ENCODE data around the gene NFAT5. TPM values are rescaled to one million over a fixed set of nuclear protein-coding genes. Genes with fewer than 3 reads are reported as not detected.

Gene NFAT5
- total RNA-seq, 8 experiments from 2014 or later, result 8.1 to 68.6 (median 19.1) TPM

GRCh38 chr16:69732101-69732500 is 166.3 kb downstream of the NFAT5 start:
- no peak overlapping the region for H3K27ac ChIP-seq
- 67 to 100% (median 93%) methylated on average over 1 to 5 of the region's 6 CpGs; no CpG with 5 or more reads in 1 of the 10 experiments for WGBS, 10 experiments
- H3K4me1 ChIP-seq (replicated peaks in 1 of 2), result peaks cover 0 to 5% of the 10 kb centered on the region in 2 donors
- in situ Hi-C loops (cut with MboI; ENCODE audit: low pct_unique_long_range_greater_than_20kb in 2 of 9, low sequenced_read_pairs in 9 of 9, unreplicated experiment in 9 of 9), result loop anchor here in 1 of 9 experiments (25.0 kb wide), 1 partner anchor 320 kb away; the partner anchor contains the start of gene CYB5B
- ATAC-seq (replicated peaks in 6 of 8), result no peak
- H3K4me3 ChIP-seq, result no peak overlapping the region

- WGBS, 10 experiments, result 24 to 100% (median 84%) methylated on average over 2 to 8 of the region's 8 CpGs; no CpG with 5 or more reads in 1 of the 10 experiments
- no peak overlapping the region for H3K27ac ChIP-seq
- H3K4me1 ChIP-seq (replicated peaks in 1 of 2), result no peaks in the 10 kb centered on the region
- in situ Hi-C loops (cut with MboI; ENCODE audit: low pct_unique_long_range_greater_than_20kb in 2 of 9, low sequenced_read_pairs in 9 of 9, unreplicated experiment in 9 of 9), result loop anchor here in 1 of 9 experiments (25.0 kb wide), 1 partner anchor 329 kb away; the partner anchor contains the start of gene CYB5B
- peak in 2 of 8 experiments; percentile 19 to 20 for ATAC-seq (replicated peaks in 6 of 8)
- no peak overlapping the region for H3K4me3 ChIP-seq
Observed at GRCh38 chr16:69741519-69741918, 175.8 kb downstream of the NFAT5 start.

- in situ Hi-C loops (cut with MboI; ENCODE audit: low pct_unique_long_range_greater_than_20kb in 2 of 9, low sequenced_read_pairs in 9 of 9, unreplicated experiment in 9 of 9), result loop anchor here in 1 of 9 experiments (25.0 kb wide), 1 partner anchor 330 kb away; the partner anchor contains the start of gene CYB5B
- ATAC-seq (replicated peaks in 6 of 8), result peak in 7 of 8 experiments; percentile 32 to 77 (median 49)
- Histone ChIP-seq H3K4me3 (no peak overlapping the region), H3K4me1 (replicated peaks in 1 of 2) (no peaks in the 10 kb centered on the region), H3K27ac (no peak overlapping the region)
- WGBS, 10 experiments, result 5 to 100% (median 92%) methylated on average over 4 to 20 of the region's 41 CpGs; no CpG with 5 or more reads in 2 of the 10 experiments
Observed at GRCh38 chr16:69741951-69742904, 176.5 kb downstream of the NFAT5 start.

GRCh38 chr16:69744363-69745231 is 178.8 kb downstream of the NFAT5 start:
- Histone ChIP-seq H3K4me3 (no peak overlapping the region), H3K27ac (no peak overlapping the region), H3K4me1 (replicated peaks in 1 of 2) (no peaks in the 10 kb centered on the region)
- 87 to 100% (median 94%) methylated on average over 1 to 19 of the region's 35 CpGs; no CpG with 5 or more reads in 1 of the 10 experiments for WGBS, 10 experiments
- in situ Hi-C loops (cut with MboI; ENCODE audit: low pct_unique_long_range_greater_than_20kb in 2 of 9, low sequenced_read_pairs in 9 of 9, unreplicated experiment in 9 of 9), result loop anchor here in 1 of 9 experiments (25.0 kb wide), 1 partner anchor 332 kb away; the partner anchor contains the start of gene CYB5B
- ATAC-seq (replicated peaks in 6 of 8), result no peak

- Histone ChIP-seq H3K27ac (no peak overlapping the region), H3K4me1 (replicated peaks in 1 of 2) (no peaks in the 10 kb centered on the region), H3K4me3 (no peak overlapping the region)
- 80 to 100% (median 96%) methylated on average over 1 to 8 of the region's 11 CpGs; no CpG with 5 or more reads in 2 of the 10 experiments for WGBS, 10 experiments
- no peak for ATAC-seq (replicated peaks in 6 of 8)
- in situ Hi-C loops (cut with MboI; ENCODE audit: low pct_unique_long_range_greater_than_20kb in 2 of 9, low sequenced_read_pairs in 9 of 9, unreplicated experiment in 9 of 9), result loop anchor here in 1 of 9 experiments (25.0 kb wide), 1 partner anchor 333 kb away; the partner anchor contains the start of gene CYB5B
Observed at GRCh38 chr16:69745232-69745612, 179.5 kb downstream of the NFAT5 start.

GRCh38 chr16:69745959-69746358 is 180.2 kb downstream of the NFAT5 start:
- H3K4me1 ChIP-seq (replicated peaks in 1 of 2), result no peaks in the 10 kb centered on the region
- no peak overlapping the region for H3K27ac ChIP-seq
- in situ Hi-C loops (cut with MboI; ENCODE audit: low pct_unique_long_range_greater_than_20kb in 2 of 9, low sequenced_read_pairs in 9 of 9, unreplicated experiment in 9 of 9), result loop anchor here in 1 of 9 experiments (25.0 kb wide), 1 partner anchor 334 kb away; the partner anchor contains the start of gene CYB5B
- ATAC-seq (replicated peaks in 6 of 8), result peak in 2 of 8 experiments; percentile 68 to 78
- WGBS, 10 experiments, result 67 to 100% (median 86%) methylated on average over 1 to 10 of the region's 10 CpGs; no CpG with 5 or more reads in 1 of the 10 experiments
- H3K4me3 ChIP-seq, result no peak overlapping the region

- H3K4me3 ChIP-seq, result no peak overlapping the region
- no peak for ATAC-seq (replicated peaks in 6 of 8)
- WGBS, 10 experiments, result 78 to 100% (median 96%) methylated on average over 1 to 8 of the region's 8 CpGs
- no peak overlapping the region for H3K27ac ChIP-seq
- in situ Hi-C loops (cut with MboI; ENCODE audit: low pct_unique_long_range_greater_than_20kb in 2 of 9, low sequenced_read_pairs in 9 of 9, unreplicated experiment in 9 of 9), result loop anchor here in 1 of 9 experiments (25.0 kb wide), 1 partner anchor 335 kb away; the partner anchor contains the start of gene CYB5B
- H3K4me1 ChIP-seq (replicated peaks in 1 of 2), result no peaks in the 10 kb centered on the region
Observed at GRCh38 chr16:69747115-69747514, 181.3 kb downstream of the NFAT5 start.

- no peak for ATAC-seq (replicated peaks in 6 of 8)
- Histone ChIP-seq H3K4me1 (replicated peaks in 1 of 2) (peaks cover 4 to 5% of the 10 kb centered on the region in 2 donors), H3K4me3 (no peak overlapping the region), H3K27ac (no peak overlapping the region)
- 62 to 100% (median 94%) methylated on average over 1 to 10 of the region's 20 CpGs; no CpG with 5 or more reads in 1 of the 10 experiments for WGBS, 10 experiments
- in situ Hi-C loops (cut with MboI; ENCODE audit: low pct_unique_long_range_greater_than_20kb in 2 of 9, low sequenced_read_pairs in 9 of 9, unreplicated experiment in 9 of 9), result loop anchor here in 1 of 9 experiments (25.0 kb wide), 1 partner anchor 337 kb away; the partner anchor contains the start of gene CYB5B
Observed at GRCh38 chr16:69748694-69749345, 183.1 kb downstream of the NFAT5 start.

- peaks cover 6 to 7% of the 10 kb centered on the region in 2 donors for H3K4me1 ChIP-seq (replicated peaks in 1 of 2)
- WGBS, 10 experiments, result 0 to 60% (median 19%) methylated on average over 1 to 3 of the region's 4 CpGs; no CpG with 5 or more reads in 2 of the 10 experiments
- in situ Hi-C loops (cut with MboI; ENCODE audit: low pct_unique_long_range_greater_than_20kb in 2 of 9, low sequenced_read_pairs in 9 of 9, unreplicated experiment in 9 of 9), result loop anchor here in 1 of 9 experiments (25.0 kb wide), 1 partner anchor 367 kb away; the partner anchor contains the start of gene TERF2
- no peak for ATAC-seq (replicated peaks in 6 of 8)
- peak overlapping the region; percentile 73 to 85 for H3K27ac ChIP-seq
- H3K4me3 ChIP-seq, result peak overlapping the region; percentile 76 to 98 (median 92)
Observed at GRCh38 chr16:69754143-69754468, 188.3 kb downstream of the NFAT5 start.

Measured in motor neuron (in vitro differentiated cells).